HG02852 (cell line): ENCODE measurements around the gene ATAD5.
A peak's percentile ranks its signal among the peaks of the same experiment; 100 is the strongest.
"Not testable (repeated sequence)": the region's sequence is repeated elsewhere in the genome, so short reads cannot be mapped to it uniquely, and the experiment has no call there.

Experiments
- ATAC-seq: cut with Tn5 transposase; IDR thresholded peaks from one replicate; pipeline ENCODE4 v1.9.1; 2021; ENCODE audit warnings: mild to moderate bottlenecking, moderate library complexity; ENCODE audit not compliant: unreplicated experiment

ATAD5 gene

DNA sequence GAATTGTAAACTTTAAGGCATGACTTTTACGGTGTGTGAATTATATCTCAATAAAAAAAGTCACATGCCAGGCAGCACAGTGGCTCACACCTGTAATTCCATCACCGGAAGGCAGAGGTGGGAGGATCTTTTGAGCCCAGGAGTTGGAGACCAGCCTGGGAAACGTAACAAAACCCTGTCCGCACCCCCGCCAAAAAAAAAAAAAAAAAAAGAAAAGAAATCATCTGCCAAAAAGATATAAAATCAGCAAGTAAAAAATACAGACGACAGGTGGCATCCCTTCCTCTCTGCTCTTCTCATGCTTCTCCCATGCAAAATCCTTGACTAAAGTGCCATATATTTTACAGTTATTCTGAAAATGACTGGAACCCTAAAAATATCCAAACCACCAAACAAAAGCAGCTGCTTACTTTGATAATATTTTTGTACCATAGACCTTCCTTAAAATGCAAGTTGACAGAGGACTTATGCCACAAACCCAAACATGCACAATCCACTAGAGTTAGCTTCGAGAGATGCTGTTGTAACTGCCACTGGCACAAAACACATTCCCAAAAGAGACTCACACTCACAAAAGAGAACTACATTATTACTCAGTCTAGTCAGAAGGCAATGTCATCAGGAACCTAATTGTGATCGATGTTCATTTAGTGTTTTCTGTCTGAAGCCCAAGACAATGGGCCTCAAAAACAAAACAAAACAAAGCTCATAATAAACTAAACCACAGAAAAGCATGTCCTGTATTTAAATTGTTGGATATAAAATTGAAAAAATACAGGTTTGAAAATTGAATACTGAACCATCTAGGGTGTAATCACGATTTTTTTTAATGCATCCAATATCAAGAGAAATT is 9.7 kb upstream of the ATAD5 start:
- ATAC-seq = no peak

DNA sequence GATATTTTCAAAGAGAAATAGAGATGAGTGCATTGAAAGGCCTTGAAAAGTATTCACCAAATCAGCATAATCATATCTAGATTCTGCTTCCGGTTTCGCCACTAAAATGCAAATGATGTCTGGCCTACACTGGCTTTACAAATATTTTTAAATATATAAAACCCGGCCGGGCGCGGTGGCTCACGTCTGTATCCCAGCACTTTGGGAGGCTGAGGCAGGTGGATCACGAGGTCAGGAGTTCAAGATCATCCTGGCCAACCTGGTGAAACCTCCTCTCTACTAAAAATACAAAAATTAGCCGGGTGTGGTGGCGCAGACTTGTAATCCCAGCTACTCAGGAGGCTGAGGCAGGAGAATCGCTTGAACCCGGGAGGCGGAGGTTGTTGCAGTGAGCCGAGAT is 8.8 kb upstream of the ATAD5 start:
- not testable (repeated sequence) for ATAC-seq

DNA sequence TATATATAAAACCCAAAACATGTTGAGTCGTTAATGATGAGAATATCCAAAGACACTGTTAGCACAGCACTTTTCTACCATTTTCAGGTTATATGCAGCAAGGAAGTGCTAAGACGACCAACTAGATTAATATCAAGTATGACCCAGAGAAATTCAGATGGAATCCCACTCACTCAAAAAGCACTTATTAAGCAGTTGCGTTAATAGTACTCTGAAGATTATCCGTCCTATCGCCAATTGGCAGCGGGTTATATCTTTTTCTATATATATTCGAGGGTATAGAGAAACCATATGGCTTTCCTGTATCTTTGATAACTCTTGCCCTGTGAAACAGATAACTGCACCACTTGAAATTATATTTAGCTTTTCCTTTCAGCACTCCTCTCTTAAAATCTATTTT is 8.3 kb upstream of the ATAD5 start:
- no peak for ATAC-seq

DNA sequence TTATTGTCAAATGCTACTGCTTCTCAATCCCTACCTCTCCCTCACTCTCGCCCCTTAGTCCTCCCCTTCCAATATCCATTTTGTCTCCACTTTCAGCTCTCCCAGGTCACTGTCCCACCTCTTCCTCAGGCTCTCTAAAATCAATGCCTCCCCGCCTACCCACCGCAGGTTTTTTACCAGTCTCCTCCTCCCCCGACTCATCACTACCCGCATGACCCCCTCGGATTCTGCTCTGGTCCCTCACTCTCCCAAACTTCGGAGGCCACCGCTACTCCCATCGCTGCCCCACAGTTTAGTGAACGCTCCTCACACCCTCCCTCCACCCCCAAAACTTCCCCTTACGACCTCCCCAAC is 7.8 kb upstream of the ATAD5 start:
- ATAC-seq = no peak

DNA sequence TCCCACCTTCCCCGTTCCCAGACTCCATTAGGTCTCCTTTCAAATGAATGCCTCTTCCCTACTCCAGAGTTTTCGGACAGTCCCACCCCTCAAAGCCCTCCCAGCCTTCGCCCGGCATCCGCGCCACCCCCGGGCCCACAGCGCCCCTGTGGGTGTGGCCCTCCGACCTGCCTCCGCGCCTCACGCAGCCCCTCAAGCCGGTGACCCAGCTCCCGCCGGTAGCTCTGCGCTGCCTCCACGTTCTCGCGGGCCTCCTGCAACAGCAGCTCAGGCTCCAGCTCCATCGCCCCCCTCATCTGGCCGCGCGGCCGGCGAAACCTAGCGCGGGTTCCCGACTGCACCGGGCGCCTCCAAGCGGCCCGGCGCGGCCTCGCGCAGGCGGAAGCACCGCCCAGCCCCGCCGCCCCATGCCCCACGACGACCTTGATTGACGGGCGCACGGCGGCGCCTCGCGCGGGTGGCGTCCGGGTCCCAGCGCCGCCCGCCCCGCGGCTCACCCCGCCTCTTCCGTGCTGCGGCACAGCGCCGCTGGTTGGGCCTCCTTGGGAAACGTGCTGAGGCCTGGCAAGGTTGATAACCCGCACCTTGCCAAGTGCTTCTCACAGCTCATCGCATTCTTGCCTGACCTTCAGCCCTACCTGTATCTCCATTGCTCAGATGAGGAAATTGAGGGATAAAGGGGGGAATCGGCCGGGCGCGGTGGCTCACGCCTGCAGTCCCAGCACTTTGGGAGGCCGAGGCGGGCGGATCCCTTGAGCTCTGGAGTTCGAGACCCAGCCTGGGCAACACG is 7.2 kb upstream of the ATAD5 start, which contains the start of gene CRLF3:
TSS of gene CRLF3 (minus strand) at position 337 of the 790 bp plus-strand sequence. CDS start at position 296, 41 bp downstream.
- ATAC-seq = peak; percentile 87

DNA sequence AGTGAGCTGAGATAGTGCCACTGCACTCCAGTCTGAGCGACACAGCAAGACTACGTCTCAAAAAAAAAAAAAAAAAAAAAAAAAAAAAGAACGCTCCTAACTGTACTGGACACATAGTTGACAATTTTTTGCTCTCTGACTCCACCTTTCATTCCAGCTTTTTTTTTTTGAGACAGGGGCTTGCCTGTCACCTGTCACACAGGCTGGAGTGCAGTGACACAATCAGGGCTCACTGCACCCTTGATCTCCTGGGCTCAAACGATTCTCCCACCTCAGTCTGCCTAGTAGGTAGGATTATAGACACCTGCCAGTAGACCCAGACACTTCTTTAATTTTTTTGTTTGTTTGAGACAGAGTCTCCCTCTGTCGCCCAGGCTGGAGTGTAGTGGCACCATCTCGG is 4.7 kb upstream of the ATAD5 start:
- ATAC-seq = no peak

DNA sequence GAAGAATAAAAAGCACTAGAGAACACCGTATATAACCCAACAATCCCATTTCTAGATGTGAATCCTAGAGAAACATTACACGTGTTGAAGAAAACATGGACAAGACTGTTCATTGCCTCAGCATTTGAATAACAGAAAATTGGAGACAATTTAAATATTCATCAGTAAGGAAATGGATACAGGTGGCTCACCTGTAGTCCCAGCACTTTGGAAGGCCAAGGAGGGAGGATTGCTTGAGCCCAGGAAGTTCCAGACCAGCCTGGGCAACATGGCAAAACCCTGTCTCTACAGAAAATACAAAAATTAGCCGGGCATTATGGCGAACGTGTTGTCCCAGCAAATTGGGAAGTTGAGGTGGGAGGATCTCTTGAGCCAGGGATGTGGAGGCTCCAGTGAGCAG is 2.7 kb upstream of the ATAD5 start:
- no peak for ATAC-seq

DNA sequence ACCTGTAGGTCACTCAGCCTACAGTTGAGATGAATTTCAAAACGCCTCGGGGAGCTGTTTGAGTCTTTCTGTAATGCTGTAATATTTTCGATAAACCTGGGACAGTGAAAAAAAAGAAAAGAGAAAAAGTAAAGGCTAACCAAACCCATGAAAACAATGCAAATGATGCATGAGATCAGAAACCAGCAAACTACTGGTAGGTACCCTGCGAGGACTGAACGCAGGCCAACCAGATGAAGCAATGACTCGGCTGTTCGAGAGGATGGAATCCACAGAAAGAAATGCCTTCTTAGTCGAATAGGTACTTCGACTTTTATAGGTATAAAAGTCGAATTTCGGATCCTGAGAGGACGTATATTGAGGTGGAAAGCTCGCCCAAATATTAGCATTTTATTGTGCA is 509 bp upstream of the ATAD5 start:
- ATAC-seq = no peak

DNA sequence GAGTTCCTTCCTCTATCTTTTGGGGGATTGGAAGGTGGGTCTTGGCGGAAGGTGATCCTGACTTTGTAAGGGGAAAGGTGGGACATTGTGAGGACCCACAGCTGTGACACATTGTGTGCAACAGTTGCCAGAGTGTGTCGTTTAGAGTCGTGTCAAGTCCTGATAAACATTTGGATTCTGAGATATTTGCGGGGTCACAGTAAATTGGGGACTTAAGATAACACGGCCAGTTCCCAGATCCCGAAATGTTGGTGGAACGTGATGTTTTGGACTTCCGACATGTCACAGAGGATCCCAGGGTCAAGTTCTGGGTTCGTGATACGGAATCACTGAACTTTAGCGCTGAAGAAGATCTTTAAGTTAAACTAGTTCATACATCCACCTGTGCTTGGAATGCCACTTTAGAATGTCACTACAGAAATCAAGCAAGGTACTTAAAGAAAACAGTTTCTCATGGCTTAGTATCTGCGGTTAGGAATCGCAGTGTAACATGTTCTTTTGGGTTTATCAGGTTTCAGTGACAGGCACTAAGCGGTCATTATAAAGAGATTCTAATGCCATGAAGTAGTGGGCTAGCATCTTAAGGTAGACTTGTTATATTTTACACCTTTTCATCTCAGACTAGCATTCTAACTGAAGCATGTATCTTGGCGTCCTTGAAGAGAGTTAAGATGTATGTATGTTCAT is 815 bp downstream of the ATAD5 start:
- ATAC-seq = no peak

DNA sequence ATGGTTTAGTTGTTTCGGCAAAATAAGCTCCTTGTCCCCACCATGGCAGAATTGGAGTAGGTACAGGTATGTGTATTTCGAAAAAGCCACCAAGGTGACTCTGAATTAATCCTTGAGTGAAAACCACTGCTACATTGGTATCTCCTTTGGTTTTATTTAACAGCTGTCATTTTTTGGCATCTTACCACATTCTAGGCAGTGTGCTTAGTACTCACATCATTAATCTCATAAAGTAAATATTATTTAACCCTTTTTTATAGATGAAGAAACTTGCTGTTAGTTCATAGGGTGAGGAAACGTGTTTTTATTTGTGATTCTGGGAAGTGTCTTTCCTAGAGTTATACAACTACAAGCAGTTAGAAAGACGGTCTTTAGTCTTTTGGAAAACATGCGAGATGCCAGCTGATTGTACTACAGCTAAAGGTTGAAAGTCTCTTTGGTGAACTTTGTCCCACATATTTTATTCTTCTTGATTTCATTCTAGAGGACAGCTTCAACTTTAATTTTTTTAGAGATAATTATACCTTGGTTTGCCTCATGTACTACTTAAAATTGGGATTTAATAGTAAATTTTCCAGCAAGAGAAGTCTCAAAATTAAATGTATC is 6.5 kb downstream of the ATAD5 start:
- ATAC-seq = no peak

DNA sequence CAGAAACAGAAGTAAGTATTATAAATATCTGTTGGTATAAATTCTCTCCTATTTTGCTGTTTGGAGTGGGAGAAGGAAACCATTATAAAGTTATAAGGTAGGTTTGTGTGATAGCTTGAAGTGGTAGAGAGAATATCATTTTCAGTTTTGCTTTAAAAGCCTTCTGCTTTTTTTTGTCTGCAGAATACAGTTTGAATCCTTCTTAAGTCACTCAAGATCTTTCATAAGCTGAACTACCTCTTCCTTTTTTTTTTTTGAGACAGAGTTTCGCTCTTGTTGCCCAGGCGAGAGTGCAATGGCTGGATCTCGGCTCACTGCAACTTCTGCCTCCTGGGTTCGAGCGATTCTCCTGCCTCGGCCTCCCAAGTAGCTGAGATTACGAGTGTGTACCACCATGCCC is 9.0 kb downstream of the ATAD5 start:
- ATAC-seq = no peak

DNA sequence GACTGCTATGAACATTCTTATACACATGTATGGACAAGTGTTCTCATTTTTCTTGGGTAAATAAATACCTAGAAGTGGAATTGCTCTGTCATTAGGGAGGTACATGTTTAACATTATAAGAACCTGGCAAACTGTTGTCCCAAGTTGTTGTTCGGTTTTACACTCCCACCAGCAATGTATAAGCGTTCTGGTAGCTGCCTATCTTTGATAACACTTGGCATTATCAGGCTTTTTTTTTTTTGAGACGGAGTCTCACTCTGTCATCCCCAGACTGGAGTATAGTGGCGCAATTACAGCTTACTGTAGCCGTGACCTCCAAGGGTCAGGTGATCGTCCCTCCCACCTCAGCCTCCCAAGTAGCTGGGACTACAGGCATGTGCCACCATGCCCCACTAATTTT is 16.3 kb downstream of the ATAD5 start:
- no peak for ATAC-seq

DNA sequence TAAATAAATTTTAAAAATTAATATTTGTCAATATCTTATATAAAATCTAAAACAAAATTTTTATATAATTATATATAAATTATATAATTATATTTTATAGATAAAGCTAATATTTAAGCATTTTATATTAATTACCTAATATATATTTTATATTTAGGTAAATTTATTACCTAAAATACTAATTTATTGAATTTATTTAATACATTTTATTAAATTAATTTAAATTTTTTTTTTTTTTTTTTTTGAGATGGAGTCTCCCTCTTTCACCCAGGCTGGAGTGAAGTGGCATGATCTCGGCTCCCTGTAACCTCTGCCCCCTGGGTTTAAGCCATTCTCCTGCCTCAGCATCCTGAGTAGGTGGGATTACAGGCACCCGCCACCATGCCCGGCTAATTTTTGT is 22.4 kb downstream of the ATAD5 start:
- no peak for ATAC-seq

DNA sequence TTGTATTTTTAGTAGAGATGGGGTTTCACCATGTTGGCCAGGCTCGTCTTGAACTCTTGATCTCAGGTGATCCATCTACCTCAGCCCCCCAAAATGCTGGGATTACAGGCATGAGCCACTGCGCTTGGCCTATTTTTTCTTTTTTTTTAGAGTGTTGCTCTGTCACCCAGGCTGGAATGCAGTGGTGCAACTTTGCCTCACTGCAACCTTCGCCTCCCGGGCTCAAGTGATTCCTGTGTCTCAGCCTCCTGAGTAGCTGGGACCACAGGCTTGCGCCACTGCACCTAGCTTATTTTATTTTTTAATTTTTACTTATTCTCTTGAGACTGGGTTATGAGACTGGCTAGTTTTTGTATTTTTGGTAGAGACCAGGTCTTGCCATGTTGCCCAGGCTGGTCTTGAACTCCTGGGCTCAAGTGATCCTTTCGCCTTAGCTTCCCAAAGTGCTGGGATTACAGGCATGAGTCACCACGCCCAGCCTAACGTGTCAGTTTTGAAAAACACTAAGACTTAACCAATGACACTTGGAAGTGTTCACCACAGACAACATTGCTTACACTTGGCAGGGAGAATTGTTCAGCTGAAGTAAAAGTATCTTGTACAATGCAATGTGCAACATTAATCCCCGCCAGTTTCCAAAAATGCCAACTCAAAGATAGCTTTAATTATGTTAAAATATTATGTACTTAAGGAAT is 26.9 kb downstream of the ATAD5 start:
- no peak for ATAC-seq

DNA sequence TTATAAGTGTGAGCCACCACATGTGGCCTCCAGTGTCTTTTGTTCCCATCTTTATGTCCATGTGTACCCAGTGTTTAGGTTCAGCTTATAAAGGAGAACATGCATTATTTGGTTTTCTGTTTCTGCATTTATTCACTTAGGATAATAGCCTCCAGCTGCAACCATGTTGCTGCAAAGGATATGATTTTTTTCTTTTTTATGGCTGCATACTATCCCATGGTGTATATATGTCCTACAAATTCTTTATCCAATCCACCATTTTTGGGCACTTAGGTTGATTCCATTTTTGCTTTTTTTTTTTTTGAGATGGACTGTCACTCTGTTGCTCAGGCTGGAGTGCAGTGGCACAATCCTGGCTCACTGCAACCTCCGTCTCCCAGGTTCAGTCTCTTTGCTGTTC is 32.9 kb downstream of the ATAD5 start:
- ATAC-seq = no peak

DNA sequence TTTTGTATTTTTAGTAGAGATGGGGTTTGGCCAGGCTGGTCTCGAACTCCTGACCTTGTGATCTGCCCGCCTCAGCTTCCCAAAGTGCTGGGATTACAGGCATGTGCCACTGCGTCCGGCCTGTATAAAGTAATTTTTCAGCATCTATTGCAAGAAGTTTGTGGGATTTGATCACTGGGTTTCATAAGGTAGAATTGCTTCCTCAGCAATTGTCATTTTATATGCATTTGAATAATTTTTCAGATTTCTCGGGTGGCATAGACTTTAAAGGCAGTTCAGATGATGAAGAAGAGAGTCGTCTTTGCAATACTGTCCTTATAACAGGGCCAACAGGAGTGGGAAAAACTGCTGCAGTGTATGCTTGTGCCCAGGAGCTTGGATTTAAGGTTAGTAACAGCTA is 37.2 kb downstream of the ATAD5 start:
- no peak for ATAC-seq

DNA sequence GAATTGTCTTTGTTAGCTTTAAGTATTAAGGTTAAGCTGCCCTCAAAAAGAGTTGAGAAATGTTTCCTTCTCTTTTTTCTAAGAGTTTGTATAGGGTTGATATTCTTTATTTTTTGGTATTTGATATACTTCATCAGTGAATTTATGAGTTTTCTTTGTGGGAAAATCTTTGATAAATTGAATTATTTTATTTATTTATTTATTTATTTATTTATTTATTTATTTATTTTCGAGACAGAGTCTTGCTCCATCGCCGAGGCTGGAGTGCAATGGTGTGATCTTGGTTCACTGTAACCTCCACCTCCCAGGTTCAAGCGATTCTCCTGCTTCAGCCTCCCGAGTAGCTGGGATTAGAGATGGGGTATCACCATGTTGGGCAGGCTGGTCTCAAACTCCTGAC is 54.4 kb downstream of the ATAD5 start:
- ATAC-seq = no peak

DNA sequence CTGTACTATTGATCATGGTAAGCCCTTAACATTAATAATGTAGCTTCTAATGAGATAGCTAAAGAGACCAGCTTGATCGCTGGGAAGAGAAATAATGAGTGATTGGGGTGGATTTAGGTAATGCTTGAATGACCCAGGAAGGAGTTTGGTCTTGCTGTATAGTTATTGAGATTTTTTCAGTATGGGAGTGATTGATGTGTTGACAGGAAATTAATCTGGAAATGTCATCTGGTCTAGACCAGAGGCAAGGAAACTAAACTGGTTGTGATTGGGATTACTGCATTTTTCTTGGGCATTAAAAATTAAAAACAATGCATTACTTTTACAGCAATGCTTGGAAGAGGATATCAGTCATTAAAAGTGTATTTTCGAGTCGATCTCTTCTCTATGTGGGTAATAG is 62.5 kb downstream of the ATAD5 start:
- no peak for ATAC-seq

DNA sequence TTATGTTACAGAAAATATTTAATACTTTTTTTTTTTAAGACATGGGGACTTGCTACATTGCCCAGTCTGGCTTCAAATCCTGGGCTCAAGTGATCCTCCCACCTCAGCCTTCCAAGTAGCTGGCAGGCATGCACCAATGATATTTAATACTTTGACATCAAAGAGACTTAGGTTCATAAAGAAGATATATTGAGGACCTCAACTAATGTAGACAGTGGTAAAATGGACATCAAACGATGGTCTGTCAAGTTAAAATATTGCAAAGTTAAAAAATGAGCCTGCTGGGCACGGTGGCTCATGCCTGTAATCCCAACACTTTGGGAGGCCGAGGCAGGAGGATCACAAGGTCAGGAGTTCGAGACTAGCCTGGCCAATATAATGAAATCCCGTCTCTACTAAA is 65.5 kb downstream of the ATAD5 start:
- ATAC-seq = no peak

DNA sequence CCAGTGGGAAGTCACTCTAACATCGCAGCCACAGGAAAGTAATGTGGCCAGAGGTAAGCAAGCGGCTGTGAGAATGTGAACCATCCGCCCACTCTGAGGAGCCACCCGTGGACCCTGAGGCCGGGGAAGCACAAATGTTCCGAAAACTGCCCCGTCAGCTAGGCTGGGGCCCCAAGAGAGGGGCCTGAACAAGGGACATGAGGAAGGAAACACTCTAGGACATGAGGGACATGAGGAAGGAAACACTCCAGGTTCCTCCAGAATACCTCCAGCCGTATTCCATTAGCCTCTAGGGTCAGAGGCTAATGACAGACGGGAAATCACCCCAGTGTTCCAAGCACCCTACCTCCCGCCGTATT is 74.0 kb downstream of the ATAD5 start:
- peak; percentile 26 for ATAC-seq
